Hepatocyte (in vitro differentiated cells): ENCODE results near the gene PAK2.

ENCODE experiments used
- CTCF ChIP-seq: fragments of 200-600 bp; sonication (generic); IDR thresholded peaks from 2 replicates; pipeline ENCODE4 v1.5.1; 2016; ENCODE audit warnings: antibody characterized with exemption, mild to moderate bottlenecking; ENCODE audit not compliant: poor library complexity
- EZH2 ChIP-seq: fragments of 200-600 bp; sonication (generic); IDR thresholded peaks from 2 replicates; pipeline ENCODE4 v1.6.1; 2016; ENCODE audit warnings: antibody characterized with exemption, mild to moderate bottlenecking, borderline replicate concordance
- EZH2phosphoT487 ChIP-seq: fragments of 200-600 bp; sonication (generic); IDR thresholded peaks from one replicate; pipeline ENCODE4 v1.6.1; 2018; ENCODE audit warnings: antibody characterized with exemption, mild to moderate bottlenecking, low read depth, moderate library complexity; ENCODE audit not compliant: unreplicated experiment, severe bottlenecking

GRCh38 chr3:196737655-196738054, 2.0 kb upstream of the PAK2 start:
- TF ChIP-seq CTCF (no peak), EZH2 (no peak), EZH2phosphoT487 (no peak)
